ENCODE data around the gene S1PR2. TPM values are rescaled to one million over a fixed set of nuclear protein-coding genes. Genes with fewer than 3 reads are reported as not detected.

The S1PR2 gene
- total RNA-seq, 1 experiment from 2014 or later, result 6.9 TPM

- Histone ChIP-seq H3K9me2 (ENCODE audit: insufficient read depth) (no peaks in the 10 kb centered on the region), H4K20me1 (ENCODE audit: insufficient read depth) (peaks cover 7% of the 10 kb centered on the region; the same call in 1 of the 2 replicates), H3K36me3 (ENCODE audit: low read depth) (peaks cover 13% of the 10 kb centered on the region; the same call in 1 of the 2 replicates), H2AFZ (no peak overlapping the region), H3K4me3 (no peak overlapping the region), H3F3A (ENCODE audit: insufficient read depth, low read depth) (peaks cover 55% of the 10 kb centered on the region), H3K9me3 (ENCODE audit: insufficient read depth, low read depth) (no peaks in the 10 kb centered on the region), H3K79me2 (ENCODE audit: low read depth) (peaks cover 12% of the 10 kb centered on the region), H3K27ac (no peak overlapping the region), H3K4me1 (replicated peaks; ENCODE audit: insufficient read depth) (peaks cover 18% of the 10 kb centered on the region), H3K4me2 (no peak overlapping the region), H3K27me3 (ENCODE audit: insufficient read depth, low read depth) (no peaks in the 10 kb centered on the region)
- ChIA-PET POLR2A (ENCODE audit: unreplicated experiment) (interaction anchor here (0.5 to 0.6 kb wide), 2 partner anchors 221 to 431 kb away, joined by 3 to 22 read pairs; no protein-coding TSS in a partner anchor), CTCF (interaction anchor here (0.6 to 3.2 kb wide), 12 partner anchors 13 to 536 kb away, joined by 3 to 30 read pairs (median 6); partner anchors contain the start of gene ICAM1)
- intact Hi-C loops (cut with micrococcal nuclease; ENCODE audit: unreplicated experiment), result loop anchor here (5.0 kb wide), 1 partner anchor 219 kb away; no protein-coding TSS in a partner anchor
- no peak for TF ChIP-seq CTCF (conservative IDR thresholded peaks at IDR 0.05)
- no peak for TF ChIP-seq EZH2 (IDR thresholded peaks at IDR 0.05; ENCODE audit: low read depth)
- BruUV-seq (replicated peaks), result no TSS peak
- DNase-seq, result no peak
Observed at GRCh38 chr19:10258080-10258710, 27.1 kb upstream of the S1PR2 start.

- Histone ChIP-seq H3K4me3 (no peak overlapping the region), H3K27ac (no peak overlapping the region), H3K9me3 (ENCODE audit: insufficient read depth, low read depth) (no peaks in the 10 kb centered on the region), H3K27me3 (ENCODE audit: insufficient read depth, low read depth) (no peaks in the 10 kb centered on the region), H3K4me2 (no peak overlapping the region), H2AFZ (no peak overlapping the region), H3K9me2 (ENCODE audit: insufficient read depth) (no peaks in the 10 kb centered on the region), H3K36me3 (ENCODE audit: low read depth) (peaks cover 13% of the 10 kb centered on the region; the same call in 1 of the 2 replicates), H3F3A (ENCODE audit: insufficient read depth, low read depth) (peaks cover 55% of the 10 kb centered on the region), H3K4me1 (replicated peaks; ENCODE audit: insufficient read depth) (peaks cover 22% of the 10 kb centered on the region), H3K79me2 (ENCODE audit: low read depth) (peaks cover 23% of the 10 kb centered on the region), H4K20me1 (ENCODE audit: insufficient read depth) (peaks cover 7% of the 10 kb centered on the region; the same call in 1 of the 2 replicates)
- ChIA-PET CTCF (interaction anchor here (0.6 kb wide), 1 partner anchor 58 kb away, joined by 3 read pairs; no protein-coding TSS in a partner anchor), POLR2A (ENCODE audit: unreplicated experiment) (interaction anchor here (0.6 kb wide), 1 partner anchor 13 kb away, joined by 4 read pairs; no protein-coding TSS in a partner anchor)
- no peak for TF ChIP-seq CTCF (conservative IDR thresholded peaks at IDR 0.05)
- TF ChIP-seq EZH2 (IDR thresholded peaks at IDR 0.05; ENCODE audit: low read depth), result no peak
- no peak for DNase-seq
- intact Hi-C loops (cut with micrococcal nuclease; ENCODE audit: unreplicated experiment), result loop anchor here (5.0 kb wide), 1 partner anchor 220 kb away; no protein-coding TSS in a partner anchor
- no TSS peak for BruUV-seq (replicated peaks)
Observed at GRCh38 chr19:10256970-10257615, 26.0 kb upstream of the S1PR2 start.

- DNase-seq, result no peak
- no peak overlapping the region for H2AFZ ChIP-seq
- H3K9me2 ChIP-seq (ENCODE audit: insufficient read depth), result no peaks in the 10 kb centered on the region
- no peaks in the 10 kb centered on the region for H3K9me3 ChIP-seq (ENCODE audit: insufficient read depth, low read depth)
- no peak overlapping the region for H3K27ac ChIP-seq
- H3F3A ChIP-seq (ENCODE audit: insufficient read depth, low read depth), result peaks cover 55% of the 10 kb centered on the region
- peaks cover 24% of the 10 kb centered on the region for H3K79me2 ChIP-seq (ENCODE audit: low read depth)
- H3K36me3 ChIP-seq (ENCODE audit: low read depth), result peaks cover 13% of the 10 kb centered on the region; the same call in 1 of the 2 replicates
- no peaks in the 10 kb centered on the region for H3K27me3 ChIP-seq (ENCODE audit: insufficient read depth, low read depth)
- intact Hi-C loops (cut with micrococcal nuclease; ENCODE audit: unreplicated experiment), result loop anchor here (5.0 kb wide), 1 partner anchor 221 kb away; no protein-coding TSS in a partner anchor
- no peak for TF ChIP-seq CTCF (conservative IDR thresholded peaks at IDR 0.05)
- no peak for TF ChIP-seq EZH2 (IDR thresholded peaks at IDR 0.05; ENCODE audit: low read depth)
- peaks cover 22% of the 10 kb centered on the region for H3K4me1 ChIP-seq (replicated peaks; ENCODE audit: insufficient read depth)
- POLR2A ChIA-PET (ENCODE audit: unreplicated experiment), result interaction anchor here (0.6 kb wide), 1 partner anchor 14 kb away, joined by 4 read pairs; no protein-coding TSS in a partner anchor
- BruUV-seq (replicated peaks), result no TSS peak
- H4K20me1 ChIP-seq (ENCODE audit: insufficient read depth), result peaks cover 7% of the 10 kb centered on the region; the same call in 1 of the 2 replicates
- H3K4me3 ChIP-seq, result no peak overlapping the region
- CTCF ChIA-PET, result interaction anchor here (0.6 kb wide), 3 partner anchors 14 to 111 kb away, joined by 3 to 4 read pairs (median 3); no protein-coding TSS in a partner anchor
- no peak overlapping the region for H3K4me2 ChIP-seq
Observed at GRCh38 chr19:10256551-10256950, 25.4 kb upstream of the S1PR2 start.

All from PC-9 (cell line).